H1 (cell line): ENCODE measurements around the gene CRYBB1. TPM values are rescaled to one million over a fixed set of nuclear protein-coding genes. Genes with fewer than 3 reads are reported as not detected.

Experiments used
- CTCF ChIA-PET: fragments of 300-600 bp; sonication (Branson Sonifier 250); formaldehyde crosslinking; loops from one replicate; lab custom pipeline; 2021; ENCODE audit not compliant: partially characterized antibody; lab: Charles Lee
- POLR2A ChIA-PET: fragments of 300-600 bp; sonication (Branson Sonifier 250); formaldehyde crosslinking; loops from one replicate; lab custom pipeline; 2021; ENCODE audit warnings: inconsistent platforms; ENCODE audit not compliant: partially characterized antibody; lab: Charles Lee
- DNase-seq, 2 experiments: peaks; one replicate each; pipeline versions ENCODE4 v3.0.0 to v3.0.0-alpha.2; 2010 to 2022; ENCODE audit warnings: low spot score in 2 of 2, low read depth in 1 of 2, mixed read lengths in 1 of 2
- FAIRE-seq: peaks from 2 replicates; lab custom pipeline; 2011; peaks lifted over from hg19 to GRCh38; lab: Jason Lieb, UNC
- H2AFZ ChIP-seq: 2 replicates; pipeline ENCODE4 v1.8.1; 2012; ENCODE audit warnings: low read length, inconsistent platforms
- H2AK5ac ChIP-seq: 2 replicates; pipeline ENCODE4 v1.6.1; 2013; ENCODE audit warnings: low read depth, low read length
- H2BK120ac ChIP-seq: replicated peaks from 2 replicates; pipeline ENCODE3; 2013; ENCODE audit warnings: low read depth, low read length, inconsistent platforms
- H2BK12ac ChIP-seq: 2 replicates; pipeline ENCODE4 v1.6.1; 2013; ENCODE audit warnings: low read depth, low read length
- H2BK15ac ChIP-seq: 2 replicates; pipeline ENCODE4 v1.6.1; 2013; ENCODE audit warnings: low read length
- H2BK20ac ChIP-seq: 2 replicates; pipeline ENCODE4 v1.6.1; 2013; ENCODE audit warnings: low read length
- H2BK5ac ChIP-seq: 2 replicates; pipeline ENCODE4 v1.6.1; 2013; ENCODE audit warnings: low read depth, low read length
- H3K14ac ChIP-seq: 2 replicates; pipeline ENCODE4 v1.6.1; 2013; ENCODE audit warnings: inconsistent platforms; ENCODE audit not compliant: insufficient read length
- H3K18ac ChIP-seq: 2 replicates; pipeline ENCODE4 v1.6.1; 2013; ENCODE audit warnings: low read length; ENCODE audit errors: extremely low read depth
- H3K23ac ChIP-seq: 2 replicates; pipeline ENCODE4 v1.6.1; 2013; ENCODE audit warnings: inconsistent platforms; ENCODE audit not compliant: insufficient read length
- H3K23me2 ChIP-seq: 2 replicates; pipeline ENCODE4 v1.6.1; 2013; ENCODE audit warnings: low read depth, low read length
- H3K27ac ChIP-seq: 2 replicates; pipeline ENCODE4 v1.6.1; 2011; ENCODE audit warnings: low read depth, low read length, inconsistent platforms
- H3K27me3 ChIP-seq, 4 experiments: replicated peaks in 1 of 4; 1 replicate in 1 of 4; 2 replicates in 3 of 4; pipeline versions ENCODE4 v1.6.1 to v1.8.1; 2011 to 2013; ENCODE audit warnings: low read length in 3 of 4, mild to moderate bottlenecking in 3 of 4, inconsistent platforms in 2 of 4, mixed read lengths in 2 of 4, moderate library complexity in 1 of 4; ENCODE audit not compliant: control insufficient read depth in 3 of 4, insufficient read depth in 3 of 4; ENCODE audit errors: extremely low read depth in 1 of 4
- H3K36me3 ChIP-seq, 4 experiments: 2 replicates each; pipeline versions ENCODE4 v1.6.1 to v1.8.1; 2011 to 2013; ENCODE audit warnings: mild to moderate bottlenecking in 4 of 4, low read length in 3 of 4, moderate library complexity in 2 of 4, control low read depth in 1 of 4, inconsistent platforms in 1 of 4; ENCODE audit not compliant: insufficient read depth in 4 of 4, control insufficient read depth in 2 of 4
- H3K4ac ChIP-seq: replicated peaks from 2 replicates; pipeline ENCODE3; 2013; ENCODE audit warnings: low read length, low read depth, mixed read lengths, inconsistent platforms; ENCODE audit not compliant: insufficient read length
- H3K4me1 ChIP-seq, 4 experiments: replicated peaks in 1 of 4; 1 replicate in 1 of 4; 2 replicates in 3 of 4; pipeline versions ENCODE4 v1.6.1 to v1.8.1; 2011 to 2013; ENCODE audit warnings: low read length in 3 of 4, inconsistent platforms in 2 of 4, mixed read lengths in 1 of 4; ENCODE audit not compliant: insufficient read depth in 4 of 4, control insufficient read depth in 3 of 4
- H3K4me2 ChIP-seq, 2 experiments: 2 replicates each; pipeline versions ENCODE4 v1.6.1 to v1.8.1; 2011 to 2013; ENCODE audit warnings: low read depth in 2 of 2, low read length in 2 of 2, control low read depth in 1 of 2, inconsistent platforms in 1 of 2, mild to moderate bottlenecking in 1 of 2; ENCODE audit not compliant: insufficient read depth in 1 of 2
- H3K4me3 ChIP-seq, 4 experiments: fragments of 200-600, 300-600 bp in 1 of 4; sonication (generic), shearing (Covaris generic), sonication (Bioruptor Twin) in 1 of 4; 2 replicates each; pipeline versions ENCODE4 v1.5.1 to v1.8.1; 2011 to 2016; ENCODE audit warnings: low read length in 4 of 4, low read depth in 3 of 4, control low read depth in 2 of 4, inconsistent platforms in 2 of 4, mild to moderate bottlenecking in 2 of 4, mixed read lengths in 1 of 4, moderate library complexity in 1 of 4; ENCODE audit not compliant: insufficient read depth in 2 of 4; ENCODE audit errors: extremely low read depth in 1 of 4
- H3K56ac ChIP-seq: replicated peaks from 2 replicates; pipeline ENCODE3; 2013; ENCODE audit warnings: low read depth, mild to moderate bottlenecking, mixed read lengths, low read length, inconsistent platforms; ENCODE audit not compliant: insufficient read length
- H3K79me1 ChIP-seq: 2 replicates; pipeline ENCODE4 v1.6.1; 2013; ENCODE audit warnings: low read depth, low read length, control low read depth
- H3K79me2 ChIP-seq, 2 experiments: 2 replicates each; pipeline versions ENCODE4 v1.6.1 to v1.8.1; 2012 to 2013; ENCODE audit warnings: low read length in 2 of 2, mild to moderate bottlenecking in 2 of 2, inconsistent platforms in 1 of 2; ENCODE audit not compliant: insufficient read depth in 2 of 2, control insufficient read depth in 1 of 2
- H3K9ac ChIP-seq, 4 experiments: replicated peaks in 1 of 4; 1 replicate in 1 of 4; 2 replicates in 3 of 4; pipeline versions ENCODE4 v1.6.1 to v1.8.1; 2011 to 2013; ENCODE audit warnings: low read depth in 3 of 4, low read length in 3 of 4, control low read depth in 2 of 4, mild to moderate bottlenecking in 2 of 4, moderate library complexity in 2 of 4, inconsistent platforms in 1 of 4; ENCODE audit errors: extremely low read depth in 1 of 4
- H3K9me3 ChIP-seq, 2 experiments: 2 replicates each; pipeline versions ENCODE4 v1.6.1 to v1.8.1; 2012 to 2013; ENCODE audit warnings: mild to moderate bottlenecking in 2 of 2, moderate library complexity in 2 of 2, control low read depth in 1 of 2, inconsistent platforms in 1 of 2, low read depth in 1 of 2, low read length in 1 of 2, mixed read lengths in 1 of 2; ENCODE audit not compliant: insufficient read depth in 2 of 2
- H4K20me1 ChIP-seq, 2 experiments: replicated peaks in 1 of 2; 2 replicates each; pipeline versions ENCODE3 to v1.8.1; 2011 to 2013; ENCODE audit warnings: inconsistent platforms in 2 of 2, low read length in 2 of 2, mild to moderate bottlenecking in 1 of 2; ENCODE audit not compliant: insufficient read depth in 2 of 2, control insufficient read depth in 1 of 2
- H4K5ac ChIP-seq: 2 replicates; pipeline ENCODE4 v1.6.1; 2013; ENCODE audit warnings: low read length, low read depth, mixed read lengths, inconsistent platforms; ENCODE audit not compliant: insufficient read length
- H4K8ac ChIP-seq: 2 replicates; pipeline ENCODE4 v1.8.0; 2013; ENCODE audit warnings: mild to moderate bottlenecking, moderate library complexity, low read length, inconsistent platforms; ENCODE audit not compliant: insufficient read depth; ENCODE audit errors: extremely low read depth
- H4K91ac ChIP-seq: replicated peaks from 2 replicates; pipeline ENCODE3; 2013; ENCODE audit warnings: low read length, mixed read lengths, inconsistent platforms; ENCODE audit not compliant: insufficient read length
- JUN ChIP-seq: IDR thresholded peaks from 2 replicates; pipeline ENCODE4 v1.6.1; 2011; ENCODE audit warnings: low read depth, mild to moderate bottlenecking, improper control_type of control experiment, low read length
- whole genome bisulfite sequencing, 2 experiments: shearing (Covaris generic) in 1 of 2; methylation state at CpG; one replicate each; pipeline versions ENCODE4 v1.1.6 to v1.1.7; 2013 to 2015; ENCODE audit warnings: low lambda C conversion rate in 2 of 2, mixed read lengths in 2 of 2, inconsistent platforms in 1 of 2, low coverage in 1 of 2, missing lambda C conversion rate in 1 of 2; ENCODE audit not compliant: insufficient replicate concordance in 2 of 2, insufficient coverage in 1 of 2, insufficient read length in 1 of 2; ENCODE audit errors: extremely low coverage in 1 of 2, missing lambda C conversion rate in 1 of 2; 5-methylcytosine and 5-hydroxymethylcytosine counted together
- polyA plus RNA-seq, 7 experiments: library from polyadenylated mRNA; depleted of rRNA in 3 of 7; stranded (reverse) in 5 of 7; unstranded in 2 of 7; fragments of >200 nt in 5 of 7; fragments of 200-250 nt in 2 of 7; gene quantifications; 1 replicate in 5 of 7; 2 replicates in 1 of 7; 4 replicates in 1 of 7; pipeline versions ENCODE4 v1.2.1 to v1.2.3, GENCODE V29; 2011 to 2013; ENCODE audit warnings: missing spikeins in 2 of 7, mixed read lengths in 2 of 7
- total RNA-seq: library from RNA; stranded (reverse); fragmentation: NEBNext Ultra II Directional; extraction: Animal tissue kit (Norgen Biotek cat#: 25700); gene quantifications from 2 replicates; pipeline ENCODE4 v1.2.1, GENCODE V29; 2021

Gene CRYBB1
- total and polyA plus RNA-seq, 2 of the 8 experiments (the other 6 are each of a cell fraction or from before 2014, with no cell fraction given): 1.7 to 6.0 TPM

DNA sequence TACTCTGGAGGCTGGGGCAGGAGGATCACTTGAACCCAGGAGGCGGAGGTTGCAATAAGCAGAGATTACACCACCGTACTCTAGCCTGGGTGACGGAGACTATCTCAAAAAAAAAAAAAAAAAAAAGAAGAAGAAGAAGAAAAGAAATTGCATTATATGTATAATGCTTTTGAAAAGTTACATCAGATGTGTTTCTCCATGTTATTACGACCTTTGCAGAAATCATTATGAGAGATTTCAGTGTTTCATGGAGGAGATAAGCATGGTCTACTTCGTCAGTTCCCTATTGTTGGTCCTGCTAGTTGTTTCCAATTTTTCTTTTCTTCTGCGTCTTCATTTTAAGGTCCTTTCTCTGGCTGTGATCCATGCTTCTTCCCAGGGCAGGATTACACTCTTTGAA lies 42.5 kb upstream of the CRYBB1 start:
- H2BK20ac ChIP-seq: no peak overlapping the region; the same call in 1 of the 2 replicates
- no peak overlapping the region for H4K8ac ChIP-seq
- no peak overlapping the region for H2BK120ac ChIP-seq
- peak overlapping the region; percentile 20 for H4K5ac ChIP-seq
- ChIA-PET CTCF (interaction anchor here (0.9 to 1.6 kb wide), 4 partner anchors 8 to 158 kb away, joined by 3 to 5 read pairs (median 4); no protein-coding TSS in a partner anchor), POLR2A (interaction anchor here (0.8 to 7.9 kb wide), 9 partner anchors 8 to 176 kb away, joined by 3 to 43 read pairs (median 7); no protein-coding TSS in a partner anchor)
- 0 out of 2 replicates have a peak, but pooled peaks cover 3% of the 10 kb centered on the region for H3K79me1 ChIP-seq
- H3K4ac ChIP-seq: no peak overlapping the region
- H3K4me2 ChIP-seq: peak overlapping the region; percentile 35 to 49; a peak in 3 of 4 replicates
- H3K9me3 ChIP-seq: no peaks in the 10 kb centered on the region
- 0 out of 2 replicates have a peak overlapping the region, but pooled peaks have one; percentile 19 for H2AK5ac ChIP-seq
- no peak for TF ChIP-seq JUN
- no peak overlapping the region for H4K91ac ChIP-seq
- peaks cover 3 to 13% (median 7%) of the 10 kb centered on the region in 4 experiments; a peak in 4 of 8 replicates for H3K36me3 ChIP-seq
- H3K4me3 ChIP-seq: peak overlapping the region in 1 of 4 experiments; percentile 16; a peak in 3 of 8 replicates
- peak overlapping the region; percentile 58; the same call in 1 of the 2 replicates for H3K27ac ChIP-seq
- no peak overlapping the region for H3K23ac ChIP-seq
- H3K23me2 ChIP-seq: peaks cover 15% of the 10 kb centered on the region
- 88% methylated on average over 5 of the region's 6 CpGs; no CpG with 5 or more reads in 1 of the 2 experiments for WGBS, 2 experiments
- H2BK12ac ChIP-seq: peak overlapping the region; percentile 51; the same call in 1 of the 2 replicates
- no peak overlapping the region for H3K56ac ChIP-seq
- peak overlapping the region; percentile 76 for H2BK5ac ChIP-seq
- DNase-seq: no peak
- no peak overlapping the region for H3K18ac ChIP-seq
- no peaks in the 10 kb centered on the region; a peak in 1 of 7 replicates for H3K27me3 ChIP-seq
- FAIRE-seq: no peak
- no peak overlapping the region; a peak in 1 of 7 replicates for H3K9ac ChIP-seq
- H3K14ac ChIP-seq: no peak overlapping the region
- H2BK15ac ChIP-seq: 0 out of 2 replicates have a peak overlapping the region, but pooled peaks have one; percentile 3
- peaks cover 12 to 21% (median 13%) of the 10 kb centered on the region in 4 experiments for H3K4me1 ChIP-seq
- no peak overlapping the region for H2AFZ ChIP-seq
- H4K20me1 ChIP-seq: no peaks in the 10 kb centered on the region
- peaks cover 0 to 38% of the 10 kb centered on the region in 2 experiments; a peak in 2 of 4 replicates for H3K79me2 ChIP-seq
